SK-N-SH (cell line): Measurements from ENCODE around the gene OLAH. TPM values are rescaled to one million over a fixed set of nuclear protein-coding genes. Genes with fewer than 3 reads are reported as not detected.

Experiments
- CTCF ChIA-PET: fragments of 300-600, 350-600 bp; formaldehyde crosslinking; extraction: SDS; loops from one replicate; lab custom pipeline; 2021; lab: Yijun Ruan, JAX
- POLR2A ChIA-PET: fragments of 350-600 bp; sonication (Branson Sonifier 250); formaldehyde crosslinking; extraction: SDS; loops from one replicate; lab custom pipeline; 2020; ENCODE audit warnings: antibody characterized with exemption, inconsistent platforms; lab: Yijun Ruan, JAX
- DNase-seq: peaks from one replicate; pipeline ENCODE4 v3.0.0; 2012
- H2AFZ ChIP-seq: fragments of 200-600 bp; sonication (generic); 2 replicates; pipeline ENCODE4 v1.8.1; 2016; ENCODE audit warnings: antibody characterized with exemption, mild to moderate bottlenecking, low read depth
- H3F3A ChIP-seq: fragments of 200-600 bp; sonication (generic); replicated peaks from 2 replicates; pipeline ENCODE3; 2016; ENCODE audit warnings: antibody characterized with exemption, mild to moderate bottlenecking; ENCODE audit not compliant: insufficient read depth
- H3K27ac ChIP-seq, 2 experiments: fragments of 200-500 bp in 1 of 2; fragments of 200-600 bp in 1 of 2; sonication (Bioruptor generic) in 1 of 2; sonication (generic), shearing (Covaris generic) in 1 of 2; 2 replicates each; pipeline versions ENCODE4 v1.5.1 to v1.6.1; 2014 to 2016; ENCODE audit warnings: low read depth in 2 of 2, inconsistent platforms in 1 of 2, low read length in 1 of 2, mild to moderate bottlenecking in 1 of 2, mixed read lengths in 1 of 2
- H3K27me3 ChIP-seq: fragments of 200-600 bp; sonication (generic), shearing (Covaris generic); 2 replicates; pipeline ENCODE4 v1.6.1; 2016; ENCODE audit warnings: mixed run types; ENCODE audit not compliant: insufficient read depth
- H3K36me3 ChIP-seq, 2 experiments: fragments of 200-500 bp in 1 of 2; fragments of 200-600 bp in 1 of 2; sonication (Bioruptor generic) in 1 of 2; sonication (generic) in 1 of 2; replicated peaks in 1 of 2; 2 replicates each; pipeline versions ENCODE3 to v1.5.1; 2014 to 2016; ENCODE audit warnings: low read length in 1 of 2, mild to moderate bottlenecking in 1 of 2; ENCODE audit not compliant: insufficient read depth in 2 of 2, control insufficient read depth in 1 of 2
- H3K4me1 ChIP-seq, 2 experiments: fragments of 200-500 bp in 1 of 2; fragments of 200-600 bp in 1 of 2; sonication (Bioruptor generic) in 1 of 2; sonication (generic), shearing (Covaris generic) in 1 of 2; 2 replicates each; pipeline versions ENCODE4 v1.5.1 to v1.6.1; 2014 to 2016; ENCODE audit warnings: low read depth in 1 of 2, low read length in 1 of 2, mixed run types in 1 of 2; ENCODE audit not compliant: insufficient read depth in 2 of 2, control insufficient read depth in 1 of 2
- H3K4me2 ChIP-seq: fragments of 200-600 bp; sonication (generic), shearing (Covaris generic); 2 replicates; pipeline ENCODE4 v1.6.1; 2017; ENCODE audit warnings: mixed run types
- H3K4me3 ChIP-seq, 2 experiments: fragments of 200-500 bp in 1 of 2; fragments of 200-600 bp in 1 of 2; sonication (Bioruptor generic) in 1 of 2; sonication (generic), shearing (Covaris generic) in 1 of 2; 2 replicates each; pipeline versions ENCODE4 v1.5.1 to v1.8.1; 2014 to 2016; ENCODE audit warnings: low read depth in 2 of 2, inconsistent platforms in 1 of 2, low read length in 1 of 2, mild to moderate bottlenecking in 1 of 2, mixed read lengths in 1 of 2, moderate library complexity in 1 of 2
- H3K79me2 ChIP-seq: fragments of 200-600 bp; sonication (generic); 2 replicates; pipeline ENCODE4 v1.8.1; 2017; ENCODE audit warnings: mild to moderate bottlenecking; ENCODE audit not compliant: insufficient read depth
- H3K9ac ChIP-seq: fragments of 200-600 bp; sonication (generic); 2 replicates; pipeline ENCODE4 v1.6.1; 2017; ENCODE audit warnings: mixed run types
- H3K9me2 ChIP-seq: fragments of 200-600 bp; sonication (generic); 2 replicates; pipeline ENCODE4 v1.6.1; 2017; ENCODE audit warnings: mixed run types
- H3K9me3 ChIP-seq: fragments of 200-600 bp; sonication (generic); 2 replicates; pipeline ENCODE4 v1.6.1; 2017; ENCODE audit warnings: mixed run types, mild to moderate bottlenecking, moderate library complexity
- H4K20me1 ChIP-seq: fragments of 200-600 bp; sonication (generic); 2 replicates; pipeline ENCODE4 v1.6.1; 2017; ENCODE audit warnings: mild to moderate bottlenecking, mixed run types; ENCODE audit not compliant: insufficient read depth
- CTCF ChIP-seq: fragments of 200-600 bp; sonication (generic); IDR thresholded peaks from 2 replicates; pipeline ENCODE4 v1.6.1; 2017; ENCODE audit warnings: antibody characterized with exemption, mild to moderate bottlenecking, moderate library complexity
- EZH2phosphoT487 ChIP-seq: fragments of 200-600 bp; sonication (generic); IDR thresholded peaks from 2 replicates; pipeline ENCODE4 v1.6.1; 2017; ENCODE audit warnings: low read depth, mixed run types, mild to moderate bottlenecking, antibody characterized with exemption, moderate library complexity, borderline replicate concordance
- FOSL2 ChIP-seq: IDR thresholded peaks from 2 replicates; pipeline ENCODE4 v1.4.0; 2012; ENCODE audit warnings: low read depth, mild to moderate bottlenecking, moderate library complexity, borderline replicate concordance
- GATA2 ChIP-seq: sonication (generic); formaldehyde crosslinking; IDR thresholded peaks from 2 replicates; pipeline ENCODE4 v1.5.0; 2020; ENCODE audit warnings: mild to moderate bottlenecking, missing genetic modification reagents
- MEF2A ChIP-seq: IDR thresholded peaks from 2 replicates; pipeline ENCODE4 v1.4.0; 2012; ENCODE audit warnings: low read depth, borderline replicate concordance
- MXI1 ChIP-seq: IDR thresholded peaks from 2 replicates; pipeline ENCODE4 v1.6.1; 2012; ENCODE audit warnings: mild to moderate bottlenecking, low read depth, low read length, improper control_type of control experiment
- NRF1 ChIP-seq: IDR thresholded peaks from 2 replicates; pipeline ENCODE4 v1.6.1; 2012; ENCODE audit warnings: low read depth, mild to moderate bottlenecking, low read length
- RCOR1 ChIP-seq: fragments of 150-350 bp; IDR thresholded peaks from 2 replicates; pipeline ENCODE4 v1.6.1; 2017; ENCODE audit warnings: antibody characterized with exemption, low read length
- REST ChIP-seq: IDR thresholded peaks from 2 replicates; pipeline ENCODE4 v1.6.1; 2012; ENCODE audit warnings: mild to moderate bottlenecking, low read depth, low read length, moderate library complexity
- RXRA ChIP-seq: IDR thresholded peaks from 2 replicates; pipeline ENCODE4 v1.4.0; 2012; ENCODE audit warnings: low read depth, mild to moderate bottlenecking, borderline replicate concordance
- SMC3 ChIP-seq: IDR thresholded peaks from 2 replicates; pipeline ENCODE4 v1.6.1; 2012; ENCODE audit warnings: low read depth, low read length, improper control_type of control experiment
- TCF12 ChIP-seq: IDR thresholded peaks from 2 replicates; pipeline ENCODE4 v1.4.0; 2012
- WGBS: methylation state at CpG from one replicate; pipeline ENCODE4 v1.1.6; 2017; ENCODE audit warnings: low lambda C conversion rate; 5-methylcytosine and 5-hydroxymethylcytosine counted together
- polyA plus RNA-seq, 3 experiments: library from polyadenylated mRNA; depleted of rRNA; stranded (reverse); fragments of >200 nt; gene quantifications; 2 replicates each; pipeline ENCODE4 v1.2.3, GENCODE V29; 2012

The OLAH gene
- polyA plus RNA-seq, 1 of the 3 experiments (the other 2 are of a cell fraction): not detected

GRCh38 chr10:15103513-15103912 is 59.8 kb downstream of the OLAH start:
- Histone ChIP-seq H3K9me2 (no peaks in the 10 kb centered on the region), H3K27me3 (no peaks in the 10 kb centered on the region), H2AFZ (no peak overlapping the region), H3K27ac (no peak overlapping the region), H3K79me2 (peaks cover 44% of the 10 kb centered on the region), H3K4me1 (peaks cover 0 to 4% of the 10 kb centered on the region in 2 experiments; a peak in 2 of 4 replicates), H4K20me1 (no peaks in the 10 kb centered on the region), H3K4me2 (no peak overlapping the region), H3K9ac (no peak overlapping the region), H3K36me3 (peaks cover 40 to 49% of the 10 kb centered on the region in 2 experiments), H3K4me3 (no peak overlapping the region), H3F3A (peaks cover 11% of the 10 kb centered on the region), H3K9me3 (no peaks in the 10 kb centered on the region)
- DNase-seq: no peak
- TF ChIP-seq EZH2phosphoT487: no peak
- no peak for TF ChIP-seq RXRA
- no peak for TF ChIP-seq MEF2A
- no peak for TF ChIP-seq CTCF
- no peak for TF ChIP-seq TCF12
- TF ChIP-seq MXI1: no peak
- no peak for TF ChIP-seq FOSL2
- no peak for TF ChIP-seq SMC3
- no peak for TF ChIP-seq RCOR1
- no peak for TF ChIP-seq NRF1
- TF ChIP-seq REST: no peak
- no peak for TF ChIP-seq GATA2 (CRISPR knock-in tag)
- CTCF ChIA-PET: no interaction called here
- 96% methylated on average over 9 of the region's 9 CpGs for WGBS
- POLR2A ChIA-PET: no interaction called here
